Measurements from ENCODE around the gene GOLGA6L7. TPM values are rescaled to one million over a fixed set of nuclear protein-coding genes. Genes with fewer than 3 reads are reported as not detected.
A peak's percentile ranks its signal among the peaks of the same experiment; 100 is the strongest.

GOLGA6L7 gene
- total and polyA plus RNA-seq, 2 of the 4 experiments (the other 2 are of a cell fraction) = not detected

DNA sequence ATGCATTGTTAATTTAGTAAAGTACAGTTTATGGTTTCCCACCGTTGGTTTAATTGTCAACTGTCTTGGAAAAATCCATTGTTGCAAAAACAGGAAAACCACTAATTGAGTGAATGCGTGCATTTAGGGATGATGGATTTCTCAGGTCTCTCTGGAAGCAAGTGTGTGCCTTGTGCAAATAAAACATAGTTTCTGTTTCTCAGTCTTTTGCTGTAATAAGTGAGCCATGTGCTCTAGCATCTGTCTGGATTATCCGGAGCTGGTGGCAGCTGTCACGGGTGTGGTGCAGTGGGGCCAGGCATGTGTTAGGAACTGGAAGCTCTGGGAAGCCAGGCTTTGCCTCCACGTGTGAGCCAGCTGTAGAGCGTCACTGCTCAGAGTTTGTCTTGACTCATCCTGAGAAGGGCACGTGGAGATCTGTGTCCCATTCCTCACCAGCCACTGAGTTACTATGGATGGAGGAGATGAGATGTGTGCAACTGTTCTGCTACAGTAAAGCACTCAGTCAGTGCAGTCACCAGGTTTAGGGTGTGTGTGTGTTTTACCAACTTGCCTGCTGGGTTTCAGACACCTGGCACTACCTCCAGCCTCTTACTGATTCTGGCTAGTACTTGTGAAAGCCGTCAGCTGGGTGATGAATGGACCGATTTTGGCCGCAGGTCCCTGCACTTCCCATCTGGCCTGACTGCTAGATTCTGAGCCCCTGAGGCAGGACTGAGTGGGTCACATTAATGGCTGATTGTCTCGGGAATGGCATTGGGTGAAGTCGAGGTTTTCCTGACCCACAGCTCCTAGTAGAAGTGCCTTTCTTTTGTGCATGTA, 44.6 kb upstream of the GOLGA6L7 start (continued):
- TF ChIP-seq RFX5 (IDR thresholded peaks at IDR 0.05; ENCODE audit: low read depth, low read length) (no peak), BHLHE40 (IDR thresholded peaks at IDR 0.05; ENCODE audit: low read depth, low read length) (peak; percentile 56)

DNA sequence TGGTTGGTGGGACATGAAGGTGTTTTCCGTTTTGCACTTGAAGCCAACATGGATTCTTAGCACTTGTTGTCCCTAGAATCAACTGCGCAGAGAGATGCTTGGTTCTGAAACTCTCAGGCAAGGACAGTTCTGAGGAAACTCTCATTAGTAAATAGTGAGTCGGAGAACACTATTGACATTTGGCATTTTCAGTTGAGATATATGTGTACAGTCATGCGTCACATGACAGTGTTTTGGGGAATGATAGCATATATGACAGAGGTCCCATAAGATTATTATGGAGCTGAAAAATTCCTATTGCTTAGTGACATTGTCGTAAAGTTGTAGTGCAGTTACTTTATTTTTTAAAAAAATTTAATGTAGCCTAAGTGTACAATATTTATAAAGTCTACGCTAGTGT, 43.1 kb upstream of the GOLGA6L7 start:
- H4K5ac ChIP-seq (ENCODE audit: low read depth, low read length) = peak overlapping the region; percentile 2; the same call in 1 of the 2 replicates
- no peak overlapping the region for H3K4me3 ChIP-seq (ENCODE audit: insufficient read depth, low read depth, low read length)
- H2AFZ ChIP-seq (replicated peaks; ENCODE audit: low read length, poor library complexity) = no peak overlapping the region
- intact Hi-C loops (cut with micrococcal nuclease) = no loop called here
- peaks cover 25% of the 10 kb centered on the region; the same call in 1 of the 2 replicates for H4K20me1 ChIP-seq (ENCODE audit: insufficient read depth, low read length)
- H3K14ac ChIP-seq (replicated peaks; ENCODE audit: low read depth, low read length) = no peak overlapping the region
- H2AK9ac ChIP-seq (replicated peaks; ENCODE audit: low read depth, low read length, poor library complexity) = no peak overlapping the region
- no peak overlapping the region for H3K18ac ChIP-seq (ENCODE audit: low read depth, low read length)
- H3K23ac ChIP-seq (ENCODE audit: low read depth, low read length) = no peak overlapping the region
- peaks cover 19 to 90% of the 10 kb centered on the region in 2 experiments for H3K79me1 ChIP-seq (ENCODE audit: low read depth in 1 of 2, low read length in 2 of 2)
- peaks cover 18% of the 10 kb centered on the region for H3K9me1 ChIP-seq (ENCODE audit: insufficient read depth, low read length)
- no TSS peak for BruUV-seq (replicated peaks)
- no peak overlapping the region for H4K8ac ChIP-seq (ENCODE audit: low read depth in 2 of 2, low read length in 2 of 2)
- H3K9ac ChIP-seq (ENCODE audit: low read depth, low read length) = no peak overlapping the region
- H2AK5ac ChIP-seq (ENCODE audit: low read depth, low read length) = no peak overlapping the region; the same call in 1 of the 2 replicates
- H3K4me1 ChIP-seq (ENCODE audit: control insufficient read depth, insufficient read depth, low read length) = peaks cover 17% of the 10 kb centered on the region
- H2BK20ac ChIP-seq (ENCODE audit: low read depth, low read length) = no peak overlapping the region
- H3K9me3 ChIP-seq (ENCODE audit: control insufficient read depth, insufficient read depth, low read length) = no peaks in the 10 kb centered on the region; the same call in 1 of the 2 replicates
- no peaks in the 10 kb centered on the region for H3K36me3 ChIP-seq (ENCODE audit: control insufficient read depth, insufficient read depth, low read length)
- dilution Hi-C loops (cut with HindIII; ENCODE audit: low sequenced_read_pairs, unreplicated experiment) = no loop called here
- ChIA-PET CTCF (no interaction called here), POLR2A (ENCODE audit: unreplicated experiment) (no interaction called here)
- DNase-seq (peak; percentile 24), ATAC-seq (ENCODE audit: low read depth) (no peak)
- H3K4ac ChIP-seq (ENCODE audit: low read depth, low read length) = peak overlapping the region; percentile 36; the same call in 1 of the 2 replicates
- no peak overlapping the region for H2BK120ac ChIP-seq (ENCODE audit: low read depth, low read length)
- WGBS, 2 experiments (ENCODE audit: extremely low coverage in 2 of 2, insufficient read length in 1 of 2) = 92% methylated on average over 4 of the region's 6 CpGs; no CpG with 5 or more reads in 1 of the 2 experiments
- H2BK15ac ChIP-seq (ENCODE audit: low read depth, low read length) = 0 out of 3 replicates have a peak overlapping the region, but pooled peaks have one; percentile 41
- H3K4me2 ChIP-seq (ENCODE audit: low read depth, low read length) = no peak overlapping the region
- no peak overlapping the region for H2BK5ac ChIP-seq (ENCODE audit: low read depth, low read length, poor library complexity, severe bottlenecking)
- no peak overlapping the region for H3K27ac ChIP-seq (ENCODE audit: insufficient read depth, low read length)
- in situ Hi-C loops (cut with MboI; ENCODE audit: low sequenced_read_pairs) = no loop called here
- TF ChIP-seq, protein P1, sequence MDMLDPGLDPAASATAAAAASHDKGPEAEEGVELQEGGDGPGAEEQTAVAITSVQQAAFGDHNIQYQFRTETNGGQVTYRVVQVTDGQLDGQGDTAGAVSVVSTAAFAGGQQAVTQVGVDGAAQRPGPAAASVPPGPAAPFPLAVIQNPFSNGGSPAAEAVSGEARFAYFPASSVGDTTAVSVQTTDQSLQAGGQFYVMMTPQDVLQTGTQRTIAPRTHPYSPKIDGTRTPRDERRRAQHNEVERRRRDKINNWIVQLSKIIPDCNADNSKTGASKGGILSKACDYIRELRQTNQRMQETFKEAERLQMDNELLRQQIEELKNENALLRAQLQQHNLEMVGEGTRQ (IDR thresholded peaks at IDR 0.05; ENCODE audit: low read depth, low read length) = peak; percentile 53
- TF ChIP-seq RFX5 (IDR thresholded peaks at IDR 0.05; ENCODE audit: low read depth, low read length) = no peak
- no peak overlapping the region for H3K56ac ChIP-seq (ENCODE audit: extremely low read depth, insufficient read depth, low read length)
- no peaks in the 10 kb centered on the region for H3K27me3 ChIP-seq (ENCODE audit: control insufficient read depth, insufficient read depth, low read length)
- H4K91ac ChIP-seq (ENCODE audit: insufficient read depth, low read depth, low read length) = 0 out of 2 replicates have a peak overlapping the region, but pooled peaks have one; percentile 12

Measured in IMR-90 (cell line).